ENCODE data around the gene RBM28.

DNA sequence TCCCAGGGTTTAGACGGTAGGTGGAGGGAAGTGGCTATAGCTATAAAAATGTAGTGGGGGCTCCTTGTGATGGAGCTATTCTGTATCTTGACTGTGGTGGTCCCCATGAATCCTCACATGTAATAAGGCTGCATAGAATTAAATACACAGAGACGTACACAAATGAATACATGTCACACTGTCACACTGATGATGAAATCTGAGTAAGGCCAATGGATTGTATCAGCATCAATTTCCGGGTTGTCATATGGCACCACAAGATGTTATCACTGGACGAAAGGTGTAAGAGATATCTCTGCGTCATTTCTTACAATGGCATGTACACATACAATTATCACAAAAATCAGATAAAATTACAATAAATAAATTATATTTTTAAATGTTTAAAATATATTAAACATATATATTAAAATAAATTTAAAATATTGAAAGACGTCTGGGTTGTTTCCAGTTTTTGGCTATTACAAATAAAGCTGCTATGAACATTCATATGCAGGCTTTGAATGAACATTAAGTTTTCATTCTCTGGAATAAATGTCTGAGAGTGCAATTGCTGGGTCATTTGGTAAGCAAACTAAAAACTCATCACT is 64.5 kb downstream of the RBM28 start:
- no peak for TF ChIP-seq CTCF (conservative IDR thresholded peaks at IDR 0.05; ENCODE audit: low read depth, low read length)
- no peak for TF ChIP-seq EZH2 (IDR thresholded peaks at IDR 0.05; ENCODE audit: borderline replicate concordance, low read depth, low read length, poor library complexity, severe bottlenecking)

All from A673 (cell line).